GM12891 (cell line): ENCODE data around the gene TUBB1.

ENCODE experiments used
- DNase-seq: peaks from one replicate; pipeline ENCODE4 v3.0.0; 2011; ENCODE audit warnings: low spot score; ENCODE audit not compliant: insufficient read length
- FAIRE-seq: peaks from 2 replicates; lab custom pipeline; 2011; peaks lifted over from hg19 to GRCh38; lab: Jason Lieb, UNC
- PAX5 ChIP-seq: IDR thresholded peaks from 2 replicates; pipeline ENCODE4 v1.6.1; 2011; ENCODE audit warnings: low read length, moderate library complexity, mild to moderate bottlenecking; ENCODE audit not compliant: insufficient read depth, severe bottlenecking
- POLR2A ChIP-seq: IDR thresholded peaks from 2 replicates; pipeline ENCODE4 v1.6.1; 2011; ENCODE audit warnings: low read depth, low read length, control low read depth
- POLR2AphosphoS5 ChIP-seq: IDR thresholded peaks from 2 replicates; pipeline ENCODE4 v1.6.1; 2011; ENCODE audit warnings: low read depth, low read length, control low read depth
- POU2F2 ChIP-seq: IDR thresholded peaks from 2 replicates; pipeline ENCODE4 v1.6.1; 2011; ENCODE audit warnings: low read depth, mild to moderate bottlenecking, control low read depth, low read length, moderate library complexity
- SPI1 ChIP-seq: IDR thresholded peaks from 2 replicates; pipeline ENCODE4 v1.6.1; 2011; ENCODE audit warnings: low read depth, low read length, control low read depth
- TAF1 ChIP-seq: IDR thresholded peaks from 2 replicates; pipeline ENCODE4 v1.6.1; 2011; ENCODE audit warnings: low read depth, low read length, control low read depth

Gene TUBB1

GRCh38 chr20:59027741-59028320 lies 8.6 kb downstream of the TUBB1 start:
- DNase-seq, result no peak
- TF ChIP-seq PAX5 (no peak), POU2F2 (no peak), TAF1 (no peak), SPI1 (no peak), POLR2AphosphoS5 (no peak), POLR2A (no peak)
- FAIRE-seq, result no peak

GRCh38 chr20:59028812-59029211 lies 9.6 kb downstream of the TUBB1 start:
- no peak for TF ChIP-seq POLR2A
- TF ChIP-seq SPI1, result no peak
- TF ChIP-seq TAF1, result no peak
- TF ChIP-seq POU2F2, result no peak
- no peak for TF ChIP-seq PAX5
- TF ChIP-seq POLR2AphosphoS5, result no peak
- DNase-seq, result no peak
- FAIRE-seq, result no peak

- no peak for DNase-seq
- FAIRE-seq, result peak; percentile 45
These were observed 11.8 kb downstream of the TUBB1 start for GRCh38 chr20:59030911-59031563.

GRCh38 chr20:59031564-59032022 lies 12.4 kb downstream of the TUBB1 start:
- DNase-seq (no peak), FAIRE-seq (peak; percentile 31)
- TF ChIP-seq POLR2A (no peak), POU2F2 (no peak), PAX5 (no peak), POLR2AphosphoS5 (no peak), TAF1 (no peak), SPI1 (no peak)

More at GRCh38 chr20:59030911-59031563, 11.8 kb downstream of the TUBB1 start:
- no peak for TF ChIP-seq POLR2AphosphoS5
- no peak for TF ChIP-seq TAF1
- TF ChIP-seq POU2F2, result no peak
- TF ChIP-seq SPI1, result peak; percentile 59
- TF ChIP-seq PAX5, result no peak
- TF ChIP-seq POLR2A, result 0 out of 2 replicates have a peak, but pooled peaks have one; percentile 32

GRCh38 chr20:59032023-59032712 lies 12.9 kb downstream of the TUBB1 start, which contains the start of gene ATP5F1E:
ATP5F1E (minus strand) TSS chr20:59032335; CDS start chr20:59032251, 84 bp downstream.
- TF ChIP-seq SPI1, result peak; percentile 31; the same call in 1 of the 2 replicates
- TF ChIP-seq POU2F2, result peak; percentile 74; the same call in 1 of the 2 replicates
- peak; percentile 93 for TF ChIP-seq POLR2AphosphoS5
- peak; percentile 94 for TF ChIP-seq POLR2A
- TF ChIP-seq TAF1, result peak; percentile 70
- TF ChIP-seq PAX5, result no peak
- peak; percentile 86 for DNase-seq
- peak; percentile 78 for FAIRE-seq

- no peak for DNase-seq
- TF ChIP-seq POU2F2 (no peak), SPI1 (no peak), POLR2A (no peak), POLR2AphosphoS5 (no peak), PAX5 (no peak), TAF1 (no peak)
- no peak for FAIRE-seq
These were observed 13.5 kb downstream of the TUBB1 start for GRCh38 chr20:59032713-59033059.

GRCh38 chr20:59033093-59033492 lies 13.9 kb downstream of the TUBB1 start:
- FAIRE-seq, result no peak
- TF ChIP-seq TAF1 (no peak), POLR2AphosphoS5 (no peak)

GRCh38 chr20:59033616-59034165 lies 14.5 kb downstream of the TUBB1 start:
- no peak for TF ChIP-seq PAX5
- TF ChIP-seq POLR2AphosphoS5, result no peak
- TF ChIP-seq POU2F2, result no peak
- TF ChIP-seq TAF1, result no peak
- TF ChIP-seq SPI1, result no peak
- no peak for TF ChIP-seq POLR2A
- no peak for FAIRE-seq
- DNase-seq, result no peak

More at GRCh38 chr20:59033093-59033492, 13.9 kb downstream of the TUBB1 start:
- no peak for DNase-seq

GRCh38 chr20:59035381-59035780 lies 16.2 kb downstream of the TUBB1 start:
- DNase-seq, result no peak
- TF ChIP-seq SPI1 (no peak), POLR2A (no peak), POLR2AphosphoS5 (no peak), TAF1 (no peak), PAX5 (no peak), POU2F2 (no peak)
- no peak for FAIRE-seq

- no peak for DNase-seq
- FAIRE-seq, result no peak
- TF ChIP-seq SPI1, result no peak
- TF ChIP-seq POU2F2, result no peak
- no peak for TF ChIP-seq PAX5
- TF ChIP-seq TAF1, result no peak
- no peak for TF ChIP-seq POLR2AphosphoS5
- TF ChIP-seq POLR2A, result no peak
These were observed 18.2 kb downstream of the TUBB1 start for GRCh38 chr20:59037386-59037785.
